ENCODE measurements around the gene KCNQ1. TPM values are rescaled to one million over a fixed set of nuclear protein-coding genes. Genes with fewer than 3 reads are reported as not detected.

The KCNQ1 gene
- total and polyA plus RNA-seq, 9 of the 15 experiments (the other 6 are each of a cell fraction or from before 2014, with no cell fraction given), result 0.44 TPM; not detected in 8

DNA sequence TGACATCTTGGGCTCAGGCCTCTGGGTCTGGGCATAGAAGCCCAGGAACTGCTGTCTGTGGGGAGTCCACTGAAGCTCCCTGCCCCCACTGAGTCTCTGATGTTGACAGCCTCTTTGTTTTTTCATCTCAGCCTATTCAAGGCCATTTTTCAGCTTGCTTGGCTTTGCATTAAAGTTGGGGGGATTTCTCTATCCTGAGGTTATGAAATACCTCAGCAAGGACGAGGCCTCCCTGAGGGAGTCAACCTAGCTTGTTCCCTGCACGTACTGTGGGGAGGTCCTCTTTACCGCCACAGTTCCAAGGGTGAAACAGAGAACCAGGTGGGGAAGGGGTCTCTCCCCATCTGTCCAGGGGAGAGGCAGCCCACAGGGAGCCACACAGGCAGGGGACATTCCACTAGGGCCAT lies 246.6 kb downstream of the KCNQ1 start:
- no peak for DNase-seq (ENCODE audit: extremely low read depth in 1 of 4, low spot score in 3 of 4)
- WGBS (ENCODE audit: insufficient coverage, low coverage, missing lambda C conversion rate), result 71% methylated on average over 3 of the region's 3 CpGs
- Histone ChIP-seq H3K4me3 (no peak overlapping the region), H3K4me1 (replicated peaks in 1 of 2; ENCODE audit: control insufficient read depth in 2 of 2, insufficient read depth in 2 of 2, low read length in 2 of 2) (peaks cover 4 to 11% of the 10 kb centered on the region in 2 experiments; a peak in 3 of 5 replicates), H3K79me2 (ENCODE audit: control insufficient read depth, insufficient read depth, low read length) (peaks cover 98% of the 10 kb centered on the region), H3K9me1 (ENCODE audit: control insufficient read depth, insufficient read depth, low read length) (peaks cover 12% of the 10 kb centered on the region), H2AFZ (ENCODE audit: low read depth, low read length) (no peak overlapping the region), H3K27ac (ENCODE audit: extremely low read depth, low read depth, low read length) (no peak overlapping the region), H3K9me3 (replicated peaks; ENCODE audit: control insufficient read depth, insufficient read depth, low read depth, low read length) (no peaks in the 10 kb centered on the region), H3K27me3 (ENCODE audit: control insufficient read depth in 2 of 2, insufficient read depth in 2 of 2, low read length in 2 of 2) (no peaks in the 10 kb centered on the region), H3K9ac (ENCODE audit: insufficient read depth in 1 of 2, low read depth in 2 of 2, low read length in 2 of 2) (no peak overlapping the region), H3K4me2 (ENCODE audit: insufficient read depth, low read length) (no peak overlapping the region), H4K20me1 (replicated peaks; ENCODE audit: control insufficient read depth, insufficient read depth, low read length) (peaks cover 86% of the 10 kb centered on the region), H3K36me3 (ENCODE audit: control insufficient read depth, insufficient read depth, low read length) (peaks cover 91% of the 10 kb centered on the region)
- POLR2A ChIA-PET, result interaction anchor here (0.6 to 3.4 kb wide), 8 partner anchors 8 to 251 kb away, joined by 3 to 20 read pairs (median 6); partner anchors contain the start of gene KCNQ1OT1
- FAIRE-seq, result no peak
- CTCF ChIA-PET (ENCODE audit: low intra/inter-chr PET ratio), result no interaction called here
- intact Hi-C loops (cut with micrococcal nuclease), result loop anchor here (10.0 kb wide), 1 partner anchor 157 kb away; no protein-coding TSS in a partner anchor
- no TSS peak for BruUV-seq (replicated peaks)
- ATAC-seq, result no peak
- no peak for TF ChIP-seq TCF3 (CRISPR knock-in tag; IDR thresholded peaks at IDR 0.05)
- TF ChIP-seq, protein P1, sequence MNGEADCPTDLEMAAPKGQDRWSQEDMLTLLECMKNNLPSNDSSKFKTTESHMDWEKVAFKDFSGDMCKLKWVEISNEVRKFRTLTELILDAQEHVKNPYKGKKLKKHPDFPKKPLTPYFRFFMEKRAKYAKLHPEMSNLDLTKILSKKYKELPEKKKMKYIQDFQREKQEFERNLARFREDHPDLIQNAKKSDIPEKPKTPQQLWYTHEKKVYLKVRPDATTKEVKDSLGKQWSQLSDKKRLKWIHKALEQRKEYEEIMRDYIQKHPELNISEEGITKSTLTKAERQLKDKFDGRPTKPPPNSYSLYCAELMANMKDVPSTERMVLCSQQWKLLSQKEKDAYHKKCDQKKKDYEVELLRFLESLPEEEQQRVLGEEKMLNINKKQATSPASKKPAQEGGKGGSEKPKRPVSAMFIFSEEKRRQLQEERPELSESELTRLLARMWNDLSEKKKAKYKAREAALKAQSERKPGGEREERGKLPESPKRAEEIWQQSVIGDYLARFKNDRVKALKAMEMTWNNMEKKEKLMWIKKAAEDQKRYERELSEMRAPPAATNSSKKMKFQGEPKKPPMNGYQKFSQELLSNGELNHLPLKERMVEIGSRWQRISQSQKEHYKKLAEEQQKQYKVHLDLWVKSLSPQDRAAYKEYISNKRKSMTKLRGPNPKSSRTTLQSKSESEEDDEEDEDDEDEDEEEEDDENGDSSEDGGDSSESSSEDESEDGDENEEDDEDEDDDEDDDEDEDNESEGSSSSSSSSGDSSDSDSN (IDR thresholded peaks at IDR 0.05; ENCODE audit: borderline replicate concordance in 1 of 2, low read depth in 2 of 2, low read length in 2 of 2), result no peak
- TF ChIP-seq FOXK1 (CRISPR knock-in tag; IDR thresholded peaks at IDR 0.05; ENCODE audit: borderline replicate concordance), result no peak
- no peak for TF ChIP-seq SRSF1 (IDR thresholded peaks at IDR 0.05; ENCODE audit: low read depth, low read length)
- TF ChIP-seq ZNF586 (CRISPR knock-in tag; conservative IDR thresholded peaks at IDR 0.05), result no peak
- TF ChIP-seq PHF21A (IDR thresholded peaks at IDR 0.05; ENCODE audit: borderline replicate concordance, low read depth), result no peak
- no peak for TF ChIP-seq ATF1 (CRISPR knock-in tag; IDR thresholded peaks at IDR 0.05)
- TF ChIP-seq ATF1 (tag; IDR thresholded peaks at IDR 0.05), result no peak
- TF ChIP-seq, protein P2, sequence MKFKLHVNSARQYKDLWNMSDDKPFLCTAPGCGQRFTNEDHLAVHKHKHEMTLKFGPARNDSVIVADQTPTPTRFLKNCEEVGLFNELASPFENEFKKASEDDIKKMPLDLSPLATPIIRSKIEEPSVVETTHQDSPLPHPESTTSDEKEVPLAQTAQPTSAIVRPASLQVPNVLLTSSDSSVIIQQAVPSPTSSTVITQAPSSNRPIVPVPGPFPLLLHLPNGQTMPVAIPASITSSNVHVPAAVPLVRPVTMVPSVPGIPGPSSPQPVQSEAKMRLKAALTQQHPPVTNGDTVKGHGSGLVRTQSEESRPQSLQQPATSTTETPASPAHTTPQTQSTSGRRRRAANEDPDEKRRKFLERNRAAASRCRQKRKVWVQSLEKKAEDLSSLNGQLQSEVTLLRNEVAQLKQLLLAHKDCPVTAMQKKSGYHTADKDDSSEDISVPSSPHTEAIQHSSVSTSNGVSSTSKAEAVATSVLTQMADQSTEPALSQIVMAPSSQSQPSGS (CRISPR knock-in tag; IDR thresholded peaks at IDR 0.05), result no peak
- TF ChIP-seq FOXM1 (IDR thresholded peaks at IDR 0.05; ENCODE audit: low read depth), result no peak
- TF ChIP-seq FOXM1 (CRISPR knock-in tag; IDR thresholded peaks at IDR 0.05; ENCODE audit: low read depth), result no peak
- TF ChIP-seq HDAC6 (IDR thresholded peaks at IDR 0.05; ENCODE audit: low read depth, low read length), result no peak
- TF ChIP-seq RBM34 (IDR thresholded peaks at IDR 0.05; ENCODE audit: borderline replicate concordance, insufficient read depth, low read length), result no peak
- TF ChIP-seq, protein P3, sequence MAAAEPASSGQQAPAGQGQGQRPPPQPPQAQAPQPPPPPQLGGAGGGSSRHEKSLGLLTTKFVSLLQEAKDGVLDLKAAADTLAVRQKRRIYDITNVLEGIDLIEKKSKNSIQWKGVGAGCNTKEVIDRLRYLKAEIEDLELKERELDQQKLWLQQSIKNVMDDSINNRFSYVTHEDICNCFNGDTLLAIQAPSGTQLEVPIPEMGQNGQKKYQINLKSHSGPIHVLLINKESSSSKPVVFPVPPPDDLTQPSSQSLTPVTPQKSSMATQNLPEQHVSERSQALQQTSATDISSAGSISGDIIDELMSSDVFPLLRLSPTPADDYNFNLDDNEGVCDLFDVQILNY (CRISPR knock-in tag; IDR thresholded peaks at IDR 0.05), result no peak
- no peak for TF ChIP-seq HOXB6 (CRISPR knock-in tag; IDR thresholded peaks at IDR 0.05; ENCODE audit: borderline replicate concordance)
- in situ Hi-C loops (cut with MboI), result no loop called here
